ENCODE measurements around the gene TMEM236.
"Not testable (repeated sequence)": the region's sequence is repeated elsewhere in the genome, so short reads cannot be mapped to it uniquely, and the experiment has no call there.

TMEM236 gene

DNA sequence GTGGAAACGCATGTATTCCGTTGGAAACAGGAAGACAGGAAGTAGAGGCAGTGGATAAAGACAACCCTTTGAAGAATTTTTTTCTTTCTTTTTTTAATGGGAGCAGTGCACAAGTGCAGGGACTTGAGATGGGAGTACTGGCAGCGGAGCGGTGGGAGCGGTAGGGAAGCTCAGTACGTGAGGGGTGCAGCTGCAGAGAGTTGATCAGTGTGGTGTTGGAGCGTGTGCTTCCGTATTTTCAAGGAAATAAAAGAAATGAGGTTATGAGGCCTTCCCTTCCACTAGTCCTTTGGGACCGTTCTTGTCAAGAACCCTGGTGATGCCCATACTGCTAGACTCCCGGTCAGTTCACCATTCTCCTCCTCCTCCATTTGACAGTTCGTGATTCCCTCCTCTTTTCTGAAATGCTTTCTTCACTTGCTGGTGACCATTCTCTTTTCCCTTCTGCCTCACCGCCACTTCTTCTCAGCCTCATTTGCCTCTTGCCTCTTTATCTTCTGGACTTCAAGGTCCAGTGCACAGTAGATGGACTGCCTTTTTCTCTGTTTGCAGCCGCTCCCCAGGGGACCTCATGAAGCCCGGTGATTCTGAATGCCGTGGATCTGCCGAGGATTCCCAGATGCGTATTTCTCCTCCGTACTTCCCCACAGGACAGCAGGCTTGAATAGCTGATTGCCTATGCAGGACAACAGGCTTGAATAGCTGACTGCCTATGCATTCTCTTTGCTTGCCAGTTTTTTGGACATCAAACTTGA is 39.1 kb upstream of the TMEM236 start:
- no peak for TF ChIP-seq CTCF (IDR thresholded peaks at IDR 0.05; ENCODE audit: borderline replicate concordance, control extremely low read depth, extremely low read depth, insufficient read depth, missing control alignments)
- in situ Hi-C loops (cut with MboI; ENCODE audit: low sequenced_read_pairs, unreplicated experiment): no loop called here
- DNase-seq (ENCODE audit: low spot score): no peak

GRCh38 chr10:17713758-17714157 is 38.2 kb upstream of the TMEM236 start:
- TF ChIP-seq CTCF (IDR thresholded peaks at IDR 0.05; ENCODE audit: borderline replicate concordance, control extremely low read depth, extremely low read depth, insufficient read depth, missing control alignments): no peak
- no peak for DNase-seq (ENCODE audit: low spot score)
- in situ Hi-C loops (cut with MboI; ENCODE audit: low sequenced_read_pairs, unreplicated experiment): no loop called here

GRCh38 chr10:17716161-17716560 is 35.8 kb upstream of the TMEM236 start:
- TF ChIP-seq CTCF (IDR thresholded peaks at IDR 0.05; ENCODE audit: borderline replicate concordance, control extremely low read depth, extremely low read depth, insufficient read depth, missing control alignments): no peak
- no peak for DNase-seq (ENCODE audit: low spot score)
- in situ Hi-C loops (cut with MboI; ENCODE audit: low sequenced_read_pairs, unreplicated experiment): no loop called here

GRCh38 chr10:17722317-17723014 is 29.5 kb upstream of the TMEM236 start:
- DNase-seq (ENCODE audit: low spot score); in situ Hi-C loops (cut with MboI; ENCODE audit: low sequenced_read_pairs, unreplicated experiment): not testable (repeated sequence)

GRCh38 chr10:17725703-17726102 is 26.3 kb upstream of the TMEM236 start:
- in situ Hi-C loops (cut with MboI; ENCODE audit: low sequenced_read_pairs, unreplicated experiment): no loop called here
- DNase-seq (ENCODE audit: low spot score): no peak
- no peak for TF ChIP-seq CTCF (IDR thresholded peaks at IDR 0.05; ENCODE audit: borderline replicate concordance, control extremely low read depth, extremely low read depth, insufficient read depth, missing control alignments)

DNA sequence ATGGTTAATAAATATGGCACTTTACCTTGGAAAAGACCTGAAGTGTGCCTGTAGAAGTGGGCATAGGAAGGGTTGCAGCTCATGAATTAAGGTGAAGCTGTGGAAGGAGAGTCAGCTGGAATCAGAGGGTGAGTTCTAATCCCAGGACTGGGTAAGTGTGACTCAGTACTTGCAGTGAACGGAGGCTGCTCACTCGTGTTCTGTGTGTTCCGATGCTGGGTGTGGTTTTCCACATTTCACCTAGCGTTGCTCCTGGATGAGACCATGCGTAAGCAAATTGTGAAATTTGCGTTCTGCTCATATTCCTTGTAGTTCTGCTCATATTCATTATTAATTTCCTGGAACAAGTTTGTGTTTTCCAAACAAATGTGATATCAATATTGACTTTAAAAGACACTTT is 22.4 kb upstream of the TMEM236 start:
- TF ChIP-seq CTCF (IDR thresholded peaks at IDR 0.05; ENCODE audit: borderline replicate concordance, control extremely low read depth, extremely low read depth, insufficient read depth, missing control alignments): no peak
- in situ Hi-C loops (cut with MboI; ENCODE audit: low sequenced_read_pairs, unreplicated experiment): no loop called here

DNA sequence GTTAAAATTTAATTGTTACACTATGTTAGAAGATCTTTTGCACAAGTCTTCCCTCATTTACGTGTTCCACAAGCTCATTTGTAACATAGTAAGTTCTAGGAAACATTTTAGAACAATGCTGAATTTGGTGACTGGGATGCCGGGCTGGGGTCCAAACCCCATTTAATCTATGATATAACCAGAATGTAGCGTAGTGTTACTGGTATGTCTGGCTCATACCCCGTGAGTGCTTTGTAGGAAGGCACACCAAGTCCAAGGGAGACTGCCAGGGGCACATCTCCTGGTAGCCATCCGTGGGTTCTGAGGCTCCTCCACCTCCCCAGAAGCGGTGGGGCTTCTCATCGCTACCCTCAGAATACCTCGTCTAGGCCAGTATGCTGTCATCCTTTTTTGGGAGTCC is 21.3 kb upstream of the TMEM236 start:
- TF ChIP-seq CTCF (IDR thresholded peaks at IDR 0.05; ENCODE audit: borderline replicate concordance, control extremely low read depth, extremely low read depth, insufficient read depth, missing control alignments): no peak
- in situ Hi-C loops (cut with MboI; ENCODE audit: low sequenced_read_pairs, unreplicated experiment): no loop called here
- no peak for DNase-seq (ENCODE audit: low spot score)

More for the DNA sequence above, 22.4 kb upstream of the TMEM236 start:
- DNase-seq (ENCODE audit: low spot score): no peak
